GM13977 (cell line): ENCODE results near the gene CACNA2D1.

ENCODE experiments used
- DNase-seq: peaks from one replicate; pipeline ENCODE4 v3.0.0; 2012; ENCODE audit warnings: low spot score
- in situ Hi-C: fragments of 300-500 bp; cut with MboI; formaldehyde crosslinking; loops from one replicate; pipeline ENCODE4 v1.12.0; 2022; ENCODE audit warnings: low sequenced_read_pairs, low pct_unique_long_range_greater_than_20kb, mixed read lengths, inconsistent platforms; ENCODE audit not compliant: unreplicated experiment
- TF ChIP-seq, protein P1 (sequence below): IDR thresholded peaks from 2 replicates; pipeline ENCODE4 v1.5.1; 2012; ENCODE audit warnings: mild to moderate bottlenecking, control low read depth; ENCODE audit not compliant: insufficient read depth; ENCODE audit errors: extremely low read depth, missing control alignments

CACNA2D1 gene

DNA sequence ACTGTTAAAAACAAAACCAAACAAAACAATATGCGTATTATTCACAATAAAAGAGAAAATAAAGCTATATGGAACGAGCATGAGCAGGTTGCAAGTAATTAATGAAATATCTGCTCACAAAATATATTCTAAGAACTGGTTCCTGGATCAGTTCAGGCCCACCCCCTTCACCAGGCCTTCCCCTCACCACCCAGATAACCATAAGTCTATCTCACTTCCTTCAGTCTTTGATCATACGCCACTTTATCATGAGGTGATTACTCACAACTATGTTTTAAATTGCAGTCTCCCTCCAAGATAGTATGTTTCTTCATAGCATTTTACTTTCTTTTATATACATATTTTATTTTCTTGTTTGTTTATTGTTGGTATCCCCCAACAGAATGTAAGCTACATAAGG lies 410.7 kb downstream of the CACNA2D1 start:
- in situ Hi-C loops = no loop called here
- DNase-seq = no peak
- TF ChIP-seq, protein P1, sequence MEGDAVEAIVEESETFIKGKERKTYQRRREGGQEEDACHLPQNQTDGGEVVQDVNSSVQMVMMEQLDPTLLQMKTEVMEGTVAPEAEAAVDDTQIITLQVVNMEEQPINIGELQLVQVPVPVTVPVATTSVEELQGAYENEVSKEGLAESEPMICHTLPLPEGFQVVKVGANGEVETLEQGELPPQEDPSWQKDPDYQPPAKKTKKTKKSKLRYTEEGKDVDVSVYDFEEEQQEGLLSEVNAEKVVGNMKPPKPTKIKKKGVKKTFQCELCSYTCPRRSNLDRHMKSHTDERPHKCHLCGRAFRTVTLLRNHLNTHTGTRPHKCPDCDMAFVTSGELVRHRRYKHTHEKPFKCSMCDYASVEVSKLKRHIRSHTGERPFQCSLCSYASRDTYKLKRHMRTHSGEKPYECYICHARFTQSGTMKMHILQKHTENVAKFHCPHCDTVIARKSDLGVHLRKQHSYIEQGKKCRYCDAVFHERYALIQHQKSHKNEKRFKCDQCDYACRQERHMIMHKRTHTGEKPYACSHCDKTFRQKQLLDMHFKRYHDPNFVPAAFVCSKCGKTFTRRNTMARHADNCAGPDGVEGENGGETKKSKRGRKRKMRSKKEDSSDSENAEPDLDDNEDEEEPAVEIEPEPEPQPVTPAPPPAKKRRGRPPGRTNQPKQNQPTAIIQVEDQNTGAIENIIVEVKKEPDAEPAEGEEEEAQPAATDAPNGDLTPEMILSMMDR = no peak

DNA sequence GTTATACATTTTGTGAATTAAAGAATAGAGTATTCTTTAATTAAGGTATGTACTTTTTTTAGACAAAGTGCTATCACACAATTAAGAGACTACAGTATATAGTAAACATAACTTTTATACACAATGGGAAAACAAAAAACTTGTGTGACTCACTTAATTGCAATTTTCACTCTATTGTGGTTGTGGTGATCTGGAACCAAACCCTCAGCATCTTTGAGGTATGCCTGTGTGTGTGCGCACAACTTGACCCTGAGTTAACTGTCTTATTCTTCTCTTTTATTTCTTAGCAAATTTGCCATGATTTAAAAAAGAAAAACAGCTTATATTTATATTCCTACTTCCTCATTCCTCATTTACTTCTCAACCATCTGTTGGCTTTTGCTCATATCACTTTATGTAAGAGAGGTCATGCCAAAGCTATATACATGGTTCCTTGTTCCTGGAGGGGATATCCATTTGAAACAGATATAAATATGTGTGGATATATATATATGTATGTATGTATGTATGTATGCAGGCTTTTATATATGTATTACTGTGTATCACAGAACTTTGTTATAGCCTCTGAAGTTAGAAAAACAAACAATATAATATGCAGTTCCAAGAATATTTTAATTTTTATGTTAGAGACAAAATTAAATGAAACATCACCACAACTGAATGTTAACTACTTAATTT lies 414.2 kb downstream of the CACNA2D1 start:
- no peak for DNase-seq
- TF ChIP-seq, protein P1 = no peak
- in situ Hi-C loops = no loop called here

DNA sequence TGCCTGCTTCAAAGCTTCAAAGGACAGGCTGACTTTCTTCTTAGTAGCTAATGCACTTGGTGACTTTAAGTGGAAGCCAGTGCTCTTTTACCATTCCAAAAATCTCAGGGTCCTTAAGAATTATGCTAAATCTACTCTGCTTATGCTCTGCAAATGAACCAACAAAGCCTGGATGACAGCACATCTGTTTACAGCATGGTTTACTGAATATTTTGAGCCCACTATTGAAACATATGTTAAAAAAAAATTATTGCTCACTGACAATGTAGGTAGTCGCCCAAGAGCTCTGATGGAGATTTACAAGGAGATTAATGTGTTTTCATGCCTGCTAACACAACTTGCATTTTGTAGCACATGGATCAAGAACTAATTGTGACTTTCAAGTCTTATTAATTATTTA lies 415.5 kb downstream of the CACNA2D1 start:
- TF ChIP-seq, protein P1 = no peak
- in situ Hi-C loops = no loop called here
- no peak for DNase-seq

DNA sequence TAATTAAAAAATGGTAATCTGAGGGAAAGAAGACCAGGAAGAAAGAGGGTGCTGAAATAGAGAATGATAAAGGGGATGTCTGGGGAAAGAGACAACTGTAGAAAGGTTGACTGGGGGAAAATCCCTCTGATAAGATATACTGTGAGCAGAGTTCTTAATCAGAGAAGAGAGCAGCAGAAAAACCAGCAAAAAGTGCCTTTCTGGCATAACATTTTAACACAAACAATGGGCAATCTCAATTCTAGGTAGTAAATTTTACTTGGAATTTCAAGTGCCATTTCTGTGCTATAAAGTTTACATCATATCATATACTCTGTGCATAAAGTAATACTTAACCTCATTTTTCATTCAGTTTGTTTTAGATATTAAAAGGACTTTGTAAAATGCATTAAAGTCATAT lies 421.9 kb downstream of the CACNA2D1 start:
- TF ChIP-seq, protein P1 = no peak
- in situ Hi-C loops = no loop called here

DNA sequence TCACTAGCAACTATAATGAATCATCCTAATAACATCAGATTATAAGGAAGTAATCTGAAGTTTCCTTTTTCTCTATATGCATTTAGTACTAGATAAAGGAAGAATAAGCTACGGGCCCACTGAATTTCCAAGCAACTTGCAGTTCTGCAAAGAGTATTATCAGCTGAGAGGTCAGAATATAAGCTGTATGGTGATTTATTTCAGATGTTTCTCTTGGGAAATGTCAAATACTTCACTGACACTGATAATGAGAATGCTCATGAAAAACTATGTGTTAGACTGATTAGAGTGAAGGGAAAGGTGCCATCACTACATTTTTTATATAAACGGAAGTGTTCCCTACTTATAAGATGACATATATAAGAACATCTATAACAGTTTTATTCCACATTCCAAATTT lies 422.5 kb downstream of the CACNA2D1 start:
- TF ChIP-seq, protein P1 = no peak
- in situ Hi-C loops = no loop called here
- no peak for DNase-seq

More for the DNA sequence above, 421.9 kb downstream of the CACNA2D1 start:
- DNase-seq = no peak

DNA sequence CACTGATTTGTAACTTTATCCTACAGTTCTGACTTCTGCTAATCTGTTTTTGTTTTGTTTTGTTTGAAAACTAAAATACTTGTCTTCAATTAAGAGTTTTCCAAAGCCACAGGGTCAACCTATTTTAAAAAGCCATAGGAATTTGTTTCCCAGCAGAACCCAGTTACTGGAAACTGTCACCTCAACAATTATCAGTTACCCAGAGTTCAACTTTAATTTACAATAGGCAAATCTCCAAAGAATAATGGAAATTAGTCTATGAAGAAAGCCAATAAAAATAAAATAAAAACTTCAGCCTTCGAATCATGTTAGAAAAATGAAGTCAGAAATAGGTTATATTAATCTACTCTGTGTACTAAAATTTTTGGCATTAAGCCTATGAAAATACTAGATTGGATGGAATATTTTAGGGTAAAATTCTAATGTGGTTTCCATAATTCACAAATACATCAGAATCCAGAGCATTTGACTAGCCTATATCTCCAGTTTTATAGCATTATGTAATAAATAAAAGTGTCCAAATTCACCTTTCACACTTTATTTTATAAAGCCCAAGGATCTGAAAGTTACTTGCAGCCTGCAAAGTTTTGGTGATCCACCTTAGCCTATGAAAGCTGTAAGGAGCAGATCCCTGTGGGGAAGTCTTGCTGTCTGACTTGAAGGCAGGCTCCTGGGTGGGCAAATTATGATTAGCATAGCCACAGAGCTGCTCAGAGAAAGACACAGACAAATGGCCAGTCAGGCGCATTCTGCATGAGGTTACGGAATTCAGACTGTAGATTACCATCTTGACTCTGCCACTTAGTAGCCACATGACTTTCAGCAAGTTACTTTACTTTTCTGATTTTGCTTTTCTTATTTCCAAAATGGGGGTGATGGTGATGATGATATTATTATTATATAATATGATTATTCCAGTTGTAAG lies 423.8 kb downstream of the CACNA2D1 start:
- in situ Hi-C loops = no loop called here
- TF ChIP-seq, protein P1 = no peak
- no peak for DNase-seq
